Measurements from ENCODE around the gene TRIM69. TPM values are rescaled to one million over a fixed set of nuclear protein-coding genes. Genes with fewer than 3 reads are reported as not detected.
A peak's percentile ranks its signal among the peaks of the same experiment; 100 is the strongest.
"Not testable (repeated sequence)": the region's sequence is repeated elsewhere in the genome, so short reads cannot be mapped to it uniquely, and the experiment has no call there.

Gene TRIM69
- total RNA-seq, result 10 to 100 TPM; 38.1 to 40.7 TPM
- polyA plus RNA-seq, result 10 to 100 TPM; 25.8 to 42.0 TPM

GRCh38 chr15:44736181-44736765, at the start of gene TRIM69:
TSS of gene TRIM69 (plus strand) at chr15:44736528. CDS start at chr15:44736705, 177 bp downstream.
- ChIA-PET CTCF (ENCODE audit: partially characterized antibody) (interaction anchor here (0.6 to 33.6 kb wide), 24 partner anchors 17 to 190 kb away, joined by 3 to 821 read pairs (median 4); partner anchors contain the start of genes B2M, PATL2 and SPG11), POLR2A (ENCODE audit: partially characterized antibody) (interaction anchor here (1.0 to 39.7 kb wide), 15 partner anchors 9 to 199 kb away, joined by 3 to 5737 read pairs (median 4); partner anchors contain the start of genes B2M, EIF3J, PATL2 and SPG11)
- Histone ChIP-seq H3K27ac (ENCODE audit: low read depth, low read length) (peak within 1 kb of the TSS; percentile 74), H3K27me3 (ENCODE audit: insufficient read depth, low read length) (no peaks in the 10 kb centered on the region), H3K36me3 (ENCODE audit: insufficient read depth, low read length) (peaks cover 11% of the 10 kb centered on the region), H3K4me1 (ENCODE audit: insufficient read depth, low read length) (peaks cover 74% of the 10 kb centered on the region), H3K9me3 (ENCODE audit: control insufficient read depth in 1 of 2, low read length in 2 of 2) (no peaks in the 10 kb centered on the region), H3K4me3 (ENCODE audit: low read length in 2 of 2) (peak within 1 kb of the TSS; percentile 27 to 55)
- H3K9me3 Mint-ChIP-seq, result peaks cover 0 to 1% (median 0%) of the 10 kb centered on the region in 8 donors
- no peaks in the 10 kb centered on the region for H3K27me3 Mint-ChIP-seq
- peak within 1 kb of the TSS; percentile 93 to 99 (median 96) for H3K27ac Mint-ChIP-seq
- peaks cover 48 to 72% (median 61%) of the 10 kb centered on the region in 4 donors for H3K4me1 Mint-ChIP-seq
- peak in 3 of 5 donors; percentile 18 to 48 (median 30) for DNase-seq
- intact Hi-C loops (cut with micrococcal nuclease), result loop anchor here (1.0 kb wide), 2 partner anchors 10 to 25 kb away; partner anchors contain the start of genes B2M and PATL2
- peaks cover 11 to 15% of the 10 kb centered on the region in 2 donors for H3K36me3 Mint-ChIP-seq
- H3K4me3 Mint-ChIP-seq, result peak within 1 kb of the TSS; percentile 72 to 95 (median 86)

- DNase-seq; H3K27ac ChIP-seq (ENCODE audit: low read depth, low read length); H3K4me3 ChIP-seq (ENCODE audit: low read length in 2 of 2); H3K27me3 Mint-ChIP-seq; intact Hi-C loops (cut with micrococcal nuclease); H3K9me3 ChIP-seq (ENCODE audit: control insufficient read depth in 1 of 2, low read length in 2 of 2); H3K27me3 ChIP-seq (ENCODE audit: insufficient read depth, low read length); H3K36me3 ChIP-seq (ENCODE audit: insufficient read depth, low read length): not testable (repeated sequence)
- Mint-ChIP-seq H3K36me3 (peaks cover 27 to 29% of the 10 kb centered on the region in 2 donors), H3K9me3 (peaks cover 0 to 52% (median 45%) of the 10 kb centered on the region in 8 donors), H3K4me1 (peaks cover 30 to 54% (median 43%) of the 10 kb centered on the region in 4 donors), H3K4me3 (peak overlapping the region in 4 of 8 donors; percentile 25 to 62 (median 40)), H3K27ac (peak overlapping the region in 3 of 7 donors; percentile 70 to 75 (median 75))
- POLR2A ChIA-PET (ENCODE audit: partially characterized antibody), result interaction anchor here (8.7 to 51.9 kb wide), 3 partner anchors 12 to 33 kb away, joined by 75 to 5737 read pairs (median 1003); partner anchors contain the start of genes B2M, PATL2, SPG11 and TRIM69
- H3K4me1 ChIP-seq (ENCODE audit: insufficient read depth, low read length), result peaks cover 21% of the 10 kb centered on the region
- CTCF ChIA-PET (ENCODE audit: partially characterized antibody), result interaction anchor here (0.7 to 13.2 kb wide), 6 partner anchors 9 to 24 kb away, joined by 3 to 167 read pairs (median 20); partner anchors contain the start of genes B2M, PATL2 and SPG11
Measured at GRCh38 chr15:44689318-44689717, 47.0 kb upstream of the TRIM69 start.

- ChIA-PET POLR2A (ENCODE audit: partially characterized antibody) (interaction anchor here (0.6 to 51.9 kb wide), 8 partner anchors 8 to 78 kb away, joined by 3 to 5737 read pairs (median 16); partner anchors contain the start of genes B2M, PATL2, SPG11 and TRIM69), CTCF (ENCODE audit: partially characterized antibody) (interaction anchor here (0.9 to 4.4 kb wide), 6 partner anchors 13 to 47 kb away, joined by 5 to 41 read pairs (median 6); partner anchors contain the start of genes B2M, PATL2, SPG11 and TRIM69)
- H3K27ac ChIP-seq (ENCODE audit: low read depth, low read length); H3K27me3 Mint-ChIP-seq; H3K36me3 ChIP-seq (ENCODE audit: insufficient read depth, low read length); H3K4me3 ChIP-seq (ENCODE audit: low read length in 2 of 2); H3K9me3 ChIP-seq (ENCODE audit: control insufficient read depth in 1 of 2, low read length in 2 of 2); H3K27me3 ChIP-seq (ENCODE audit: insufficient read depth, low read length): not testable (repeated sequence)
- Mint-ChIP-seq H3K4me3 (peak overlapping the region in 3 of 8 donors; percentile 21 to 31 (median 25)), H3K4me1 (peaks cover 26 to 50% (median 43%) of the 10 kb centered on the region in 4 donors), H3K36me3 (peaks cover 23% of the 10 kb centered on the region in 2 donors), H3K27ac (peak overlapping the region; percentile 18 to 83 (median 68)), H3K9me3 (peaks cover 0 to 42% (median 36%) of the 10 kb centered on the region in 8 donors)
- peaks cover 19% of the 10 kb centered on the region for H3K4me1 ChIP-seq (ENCODE audit: insufficient read depth, low read length)
- peak; percentile 25 to 44 (median 39) for DNase-seq
- intact Hi-C loops (cut with micrococcal nuclease), result loop anchor here (2.0 kb wide), 2 partner anchors 13 to 21 kb away; partner anchors contain the start of genes B2M and PATL2
Measured at GRCh38 chr15:44690245-44690644, 46.1 kb upstream of the TRIM69 start.

- H3K36me3 Mint-ChIP-seq, result peaks cover 7 to 8% of the 10 kb centered on the region in 2 donors
- Histone ChIP-seq H3K27ac (ENCODE audit: low read depth, low read length) (no peak overlapping the region), H3K4me3 (ENCODE audit: low read length in 2 of 2) (no peak overlapping the region), H3K4me1 (ENCODE audit: insufficient read depth, low read length) (peaks cover 25% of the 10 kb centered on the region), H3K36me3 (ENCODE audit: insufficient read depth, low read length) (no peaks in the 10 kb centered on the region), H3K9me3 (ENCODE audit: control insufficient read depth in 1 of 2, low read length in 2 of 2) (no peaks in the 10 kb centered on the region), H3K27me3 (ENCODE audit: insufficient read depth, low read length) (no peaks in the 10 kb centered on the region)
- POLR2A ChIA-PET (ENCODE audit: partially characterized antibody), result interaction anchor here (3.6 to 51.9 kb wide), 4 partner anchors 10 to 30 kb away, joined by 26 to 5737 read pairs (median 539); partner anchors contain the start of genes B2M, PATL2, SPG11 and TRIM69
- H3K27ac Mint-ChIP-seq, result peak overlapping the region in 2 of 7 donors; percentile 17 to 42
- peaks cover 0 to 18% (median 14%) of the 10 kb centered on the region in 8 donors for H3K9me3 Mint-ChIP-seq
- peaks cover 28 to 45% (median 38%) of the 10 kb centered on the region in 4 donors for H3K4me1 Mint-ChIP-seq
- no peaks in the 10 kb centered on the region for H3K27me3 Mint-ChIP-seq
- no peak for DNase-seq
- intact Hi-C loops (cut with micrococcal nuclease), result no loop called here
- no peak overlapping the region for H3K4me3 Mint-ChIP-seq
- CTCF ChIA-PET (ENCODE audit: partially characterized antibody), result interaction anchor here (0.9 to 4.4 kb wide), 9 partner anchors 9 to 115 kb away, joined by 3 to 34 read pairs (median 5); partner anchors contain the start of genes B2M, PATL2 and SPG11
Measured at GRCh38 chr15:44692659-44693058, 43.7 kb upstream of the TRIM69 start.

- Mint-ChIP-seq H3K27me3 (no peaks in the 10 kb centered on the region), H3K27ac (peak overlapping the region; percentile 2 to 85 (median 73)), H3K4me3 (peak overlapping the region in 4 of 8 donors; percentile 26 to 65 (median 42)), H3K4me1 (peaks cover 19 to 44% (median 32%) of the 10 kb centered on the region in 4 donors), H3K9me3 (peaks cover 0 to 8% (median 2%) of the 10 kb centered on the region in 8 donors), H3K36me3 (peaks cover 0 to under 1% of the 10 kb centered on the region in 2 donors)
- intact Hi-C loops (cut with micrococcal nuclease), result no loop called here
- no peak overlapping the region for H3K27ac ChIP-seq (ENCODE audit: low read depth, low read length)
- H3K4me1 ChIP-seq (ENCODE audit: insufficient read depth, low read length), result peaks cover 25% of the 10 kb centered on the region
- H3K4me3 ChIP-seq (ENCODE audit: low read length in 2 of 2), result no peak overlapping the region
- CTCF ChIA-PET (ENCODE audit: partially characterized antibody), result interaction anchor here (1.7 to 1.9 kb wide), 2 partner anchors 16 to 30 kb away, joined by 7 to 8 read pairs; partner anchors contain the start of genes PATL2 and SPG11
- POLR2A ChIA-PET (ENCODE audit: partially characterized antibody), result interaction anchor here (0.6 to 8.0 kb wide), 9 partner anchors 10 to 32 kb away, joined by 3 to 103 read pairs (median 8); partner anchors contain the start of genes B2M, PATL2 and SPG11
- no peaks in the 10 kb centered on the region for H3K27me3 ChIP-seq (ENCODE audit: insufficient read depth, low read length)
- no peaks in the 10 kb centered on the region for H3K36me3 ChIP-seq (ENCODE audit: insufficient read depth, low read length)
- no peaks in the 10 kb centered on the region for H3K9me3 ChIP-seq (ENCODE audit: control insufficient read depth in 1 of 2, low read length in 2 of 2)
- DNase-seq, result no peak
Measured at GRCh38 chr15:44694416-44694815, 41.9 kb upstream of the TRIM69 start.

GRCh38 chr15:44695294-44695693, 41.0 kb upstream of the TRIM69 start:
- ChIA-PET POLR2A (ENCODE audit: partially characterized antibody) (interaction anchor here (0.8 to 8.0 kb wide), 10 partner anchors 9 to 41 kb away, joined by 3 to 103 read pairs (median 6); partner anchors contain the start of genes B2M, PATL2, SPG11 and TRIM69), CTCF (ENCODE audit: partially characterized antibody) (interaction anchor here (1.7 to 1.9 kb wide), 2 partner anchors 15 to 31 kb away, joined by 7 to 8 read pairs; partner anchors contain the start of genes PATL2 and SPG11)
- DNase-seq, result no peak
- Histone ChIP-seq H3K36me3 (ENCODE audit: insufficient read depth, low read length) (no peaks in the 10 kb centered on the region), H3K4me3 (ENCODE audit: low read length in 2 of 2) (no peak overlapping the region), H3K9me3 (ENCODE audit: control insufficient read depth in 1 of 2, low read length in 2 of 2) (no peaks in the 10 kb centered on the region), H3K27me3 (ENCODE audit: insufficient read depth, low read length) (no peaks in the 10 kb centered on the region), H3K27ac (ENCODE audit: low read depth, low read length) (no peak overlapping the region), H3K4me1 (ENCODE audit: insufficient read depth, low read length) (peaks cover 20% of the 10 kb centered on the region)
- intact Hi-C loops (cut with micrococcal nuclease), result no loop called here
- H3K4me3 Mint-ChIP-seq, result no peak overlapping the region
- H3K4me1 Mint-ChIP-seq, result peaks cover 18 to 41% (median 31%) of the 10 kb centered on the region in 4 donors
- H3K36me3 Mint-ChIP-seq, result peaks cover 0 to 5% of the 10 kb centered on the region in 2 donors
- H3K27ac Mint-ChIP-seq, result peak overlapping the region in 6 of 7 donors; percentile 20 to 84 (median 50)
- H3K27me3 Mint-ChIP-seq, result no peaks in the 10 kb centered on the region
- peaks cover 0 to 11% (median 4%) of the 10 kb centered on the region in 8 donors for H3K9me3 Mint-ChIP-seq
